Gastrocnemius medialis (tissue), 4 donors: ENCODE measurements around the gene C1GALT1. TPM values are rescaled to one million over a fixed set of nuclear protein-coding genes. Genes with fewer than 3 reads are reported as not detected.

ENCODE experiments used
- ATAC-seq, 2 donors: fragments of 150-250 bp; one replicate each; pipeline ENCODE4 v1.9.1; 2016
- DNase-seq, 2 donors: peaks; one replicate each; pipeline ENCODE4 v3.0.0-alpha.2; 2019
- H3K27ac ChIP-seq, 4 donors: fragments of 200-600 bp; sonication (generic); 1 replicate in 1 of 4; 2 replicates in 3 of 4; pipeline ENCODE4 v1.5.1; 2016 to 2018; ENCODE audit warnings: mild to moderate bottlenecking in 2 of 4, moderate library complexity in 1 of 4
- H3K27me3 ChIP-seq, 3 donors: fragments of 200-600 bp; sonication (generic) in 2 of 3; 1 replicate in 1 of 3; 2 replicates in 2 of 3; pipeline versions ENCODE4 v1.5.1 to v1.6.0; 2016 to 2019; ENCODE audit warnings: mild to moderate bottlenecking in 1 of 3, moderate library complexity in 1 of 3
- H3K36me3 ChIP-seq, 2 donors: fragments of 200-600 bp; sonication (generic) in 1 of 2; one replicate each; pipeline ENCODE4 v1.5.1; 2017 to 2018
- H3K4me1 ChIP-seq, 2 donors: fragments of 200-600 bp; sonication (generic) in 1 of 2; one replicate each; pipeline ENCODE4 v1.5.1; 2016 to 2017; ENCODE audit warnings: mild to moderate bottlenecking in 2 of 2
- H3K4me3 ChIP-seq, 4 donors: fragments of 200-600 bp; sonication (generic) in 3 of 4; 1 replicate in 1 of 4; 2 replicates in 3 of 4; pipeline ENCODE4 v1.5.1; 2016 to 2019; ENCODE audit warnings: mild to moderate bottlenecking in 2 of 4
- H3K9me3 ChIP-seq, 3 donors: fragments of 200-600 bp; sonication (generic) in 2 of 3; 1 replicate in 1 of 3; 2 replicates in 2 of 3; pipeline ENCODE4 v1.5.1; 2016 to 2019
- CTCF ChIP-seq, 5 experiments: fragments of 450-650 bp in 3 of 5; fragments of 200-600 bp in 2 of 5; sonication (generic) in 2 of 5; IDR thresholded peaks in 4 of 5; conservative IDR thresholded peaks in 1 of 5; 1 replicate in 4 of 5; 2 replicates in 1 of 5; pipeline ENCODE4 v1.5.1; 2016 to 2019; ENCODE audit warnings: antibody characterized with exemption in 5 of 5, mild to moderate bottlenecking in 3 of 5, moderate library complexity in 3 of 5
- POLR2A ChIP-seq, 2 donors: fragments of 450-650 bp; IDR thresholded peaks; one replicate each; pipeline ENCODE4 v1.6.1; 2017; ENCODE audit warnings: antibody characterized with exemption in 2 of 2, mild to moderate bottlenecking in 2 of 2, moderate library complexity in 2 of 2
- in situ Hi-C, 4 donors: fragments of 200-750 bp; cut with MboI; loops; one replicate each; pipeline versions ENCODE4 v1.15.0 to v1.8.0; 2017; ENCODE audit warnings: low sequenced_read_pairs in 4 of 4
- intact Hi-C: fragments of 100-400 bp; cut with DNase I; formaldehyde crosslinking; loops from one replicate; pipeline ENCODE4 v1.15.1; 2023; ENCODE audit warnings: low total_unique reads
- total RNA-seq, 4 donors: library from RNA; depleted of rRNA; stranded (reverse); fragments of >200 nt; gene quantifications; one replicate each; pipeline versions ENCODE4 v1.1.0 to v1.2.3, GENCODE V29; 2016

The C1GALT1 gene
- total RNA-seq, 4 donors from 2014 or later: 16.1 to 40.8 (median 27.5) TPM

GRCh38 chr7:7231000-7231399 lies 48.7 kb downstream of the C1GALT1 start:
- Histone ChIP-seq H3K4me1 (no peaks in the 10 kb centered on the region), H3K36me3 (peaks cover 0 to 15% of the 10 kb centered on the region in 2 donors), H3K9me3 (peaks cover 0 to 8% (median 0%) of the 10 kb centered on the region in 3 donors), H3K27me3 (no peaks in the 10 kb centered on the region), H3K4me3 (no peak overlapping the region), H3K27ac (no peak overlapping the region)
- no peak for ATAC-seq
- DNase-seq: no peak
- in situ Hi-C loops: no loop called here
- intact Hi-C loops: loop anchor here (2.0 kb wide), 1 partner anchor 38 kb away; no protein-coding TSS in a partner anchor
- no peak for TF ChIP-seq POLR2A (IDR thresholded peaks at IDR 0.05)
- TF ChIP-seq CTCF (IDR thresholded peaks at IDR 0.05 in 4 of 5, conservative IDR thresholded peaks at IDR 0.05 in 1 of 5): no peak

- intact Hi-C loops: loop anchor here (2.0 kb wide), 1 partner anchor 37 kb away; no protein-coding TSS in a partner anchor
- no peak for ATAC-seq
- TF ChIP-seq POLR2A (IDR thresholded peaks at IDR 0.05) (no peak), CTCF (IDR thresholded peaks at IDR 0.05 in 4 of 5, conservative IDR thresholded peaks at IDR 0.05 in 1 of 5) (no peak)
- in situ Hi-C loops: no loop called here
- Histone ChIP-seq H3K27me3 (no peaks in the 10 kb centered on the region), H3K9me3 (peaks cover 0 to 8% (median 0%) of the 10 kb centered on the region in 3 donors), H3K4me3 (no peak overlapping the region), H3K4me1 (no peaks in the 10 kb centered on the region), H3K36me3 (peaks cover 0 to 19% of the 10 kb centered on the region in 2 donors), H3K27ac (no peak overlapping the region)
- no peak for DNase-seq
Measured at GRCh38 chr7:7231865-7232264, 49.5 kb downstream of the C1GALT1 start.

DNA sequence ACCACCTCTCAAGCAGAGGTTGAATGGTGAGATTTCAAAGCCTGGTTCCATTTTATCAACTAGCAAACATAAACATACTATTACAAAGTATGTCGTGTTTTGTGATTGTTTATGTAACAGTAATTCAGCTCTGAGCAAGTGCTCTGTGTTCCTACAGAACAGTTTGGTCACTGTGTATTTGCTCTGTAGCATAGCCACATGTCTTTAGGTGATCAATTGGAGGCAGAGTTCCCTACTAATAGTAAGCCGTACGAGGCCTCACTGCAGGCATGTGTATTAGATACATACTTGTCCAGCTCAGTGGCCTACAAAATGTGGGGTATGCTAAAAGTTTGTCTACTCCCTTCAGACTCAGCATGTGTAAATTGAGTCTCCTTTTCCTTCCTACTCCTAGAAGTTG lies 53.0 kb downstream of the C1GALT1 start:
- Histone ChIP-seq H3K4me1 (peaks cover 0 to 14% of the 10 kb centered on the region in 2 donors), H3K9me3 (peaks cover 0 to 8% (median 0%) of the 10 kb centered on the region in 3 donors), H3K27ac (no peak overlapping the region), H3K27me3 (no peaks in the 10 kb centered on the region), H3K36me3 (peaks cover 0 to 19% of the 10 kb centered on the region in 2 donors), H3K4me3 (no peak overlapping the region)
- TF ChIP-seq POLR2A (IDR thresholded peaks at IDR 0.05) (no peak), CTCF (IDR thresholded peaks at IDR 0.05 in 4 of 5, conservative IDR thresholded peaks at IDR 0.05 in 1 of 5) (no peak)
- DNase-seq (no peak), ATAC-seq (no peak)
- intact Hi-C loops: no loop called here
- in situ Hi-C loops: no loop called here

- H3K27ac ChIP-seq: no peak overlapping the region
- H3K36me3 ChIP-seq: peaks cover 0 to 19% of the 10 kb centered on the region in 2 donors
- ATAC-seq: no peak
- no peaks in the 10 kb centered on the region for H3K27me3 ChIP-seq
- TF ChIP-seq POLR2A (IDR thresholded peaks at IDR 0.05) (no peak), CTCF (IDR thresholded peaks at IDR 0.05 in 4 of 5, conservative IDR thresholded peaks at IDR 0.05 in 1 of 5) (no peak)
- H3K4me3 ChIP-seq: no peak overlapping the region
- peaks cover 0 to 14% of the 10 kb centered on the region in 2 donors for H3K4me1 ChIP-seq
- H3K9me3 ChIP-seq: peaks cover 0 to 4% (median 0%) of the 10 kb centered on the region in 3 donors
- DNase-seq: no peak
- in situ Hi-C loops (no loop called here), intact Hi-C loops (no loop called here)
Measured at GRCh38 chr7:7236041-7236440, 53.7 kb downstream of the C1GALT1 start.
